SK-N-SH (cell line): Measurements from ENCODE around the gene SWAP70. TPM values are rescaled to one million over a fixed set of nuclear protein-coding genes. Genes with fewer than 3 reads are reported as not detected.

Experiments
- CTCF ChIA-PET: fragments of 300-600, 350-600 bp; formaldehyde crosslinking; extraction: SDS; loops from one replicate; lab custom pipeline; 2021; lab: Yijun Ruan, JAX
- POLR2A ChIA-PET: fragments of 350-600 bp; sonication (Branson Sonifier 250); formaldehyde crosslinking; extraction: SDS; loops from one replicate; lab custom pipeline; 2020; ENCODE audit warnings: antibody characterized with exemption, inconsistent platforms; lab: Yijun Ruan, JAX
- DNase-seq: peaks from one replicate; pipeline ENCODE4 v3.0.0; 2012
- H2AFZ ChIP-seq: fragments of 200-600 bp; sonication (generic); 2 replicates; pipeline ENCODE4 v1.8.1; 2016; ENCODE audit warnings: antibody characterized with exemption, mild to moderate bottlenecking, low read depth
- H3F3A ChIP-seq: fragments of 200-600 bp; sonication (generic); replicated peaks from 2 replicates; pipeline ENCODE3; 2016; ENCODE audit warnings: antibody characterized with exemption, mild to moderate bottlenecking; ENCODE audit not compliant: insufficient read depth
- H3K27ac ChIP-seq, 2 experiments: fragments of 200-500 bp in 1 of 2; fragments of 200-600 bp in 1 of 2; sonication (Bioruptor generic) in 1 of 2; sonication (generic), shearing (Covaris generic) in 1 of 2; 2 replicates each; pipeline versions ENCODE4 v1.5.1 to v1.6.1; 2014 to 2016; ENCODE audit warnings: low read depth in 2 of 2, inconsistent platforms in 1 of 2, low read length in 1 of 2, mild to moderate bottlenecking in 1 of 2, mixed read lengths in 1 of 2
- H3K27me3 ChIP-seq: fragments of 200-600 bp; sonication (generic), shearing (Covaris generic); 2 replicates; pipeline ENCODE4 v1.6.1; 2016; ENCODE audit warnings: mixed run types; ENCODE audit not compliant: insufficient read depth
- H3K36me3 ChIP-seq, 2 experiments: fragments of 200-500 bp in 1 of 2; fragments of 200-600 bp in 1 of 2; sonication (Bioruptor generic) in 1 of 2; sonication (generic) in 1 of 2; replicated peaks in 1 of 2; 2 replicates each; pipeline versions ENCODE3 to v1.5.1; 2014 to 2016; ENCODE audit warnings: low read length in 1 of 2, mild to moderate bottlenecking in 1 of 2; ENCODE audit not compliant: insufficient read depth in 2 of 2, control insufficient read depth in 1 of 2
- H3K4me1 ChIP-seq, 2 experiments: fragments of 200-500 bp in 1 of 2; fragments of 200-600 bp in 1 of 2; sonication (Bioruptor generic) in 1 of 2; sonication (generic), shearing (Covaris generic) in 1 of 2; 2 replicates each; pipeline versions ENCODE4 v1.5.1 to v1.6.1; 2014 to 2016; ENCODE audit warnings: low read depth in 1 of 2, low read length in 1 of 2, mixed run types in 1 of 2; ENCODE audit not compliant: insufficient read depth in 2 of 2, control insufficient read depth in 1 of 2
- H3K4me2 ChIP-seq: fragments of 200-600 bp; sonication (generic), shearing (Covaris generic); 2 replicates; pipeline ENCODE4 v1.6.1; 2017; ENCODE audit warnings: mixed run types
- H3K4me3 ChIP-seq, 2 experiments: fragments of 200-500 bp in 1 of 2; fragments of 200-600 bp in 1 of 2; sonication (Bioruptor generic) in 1 of 2; sonication (generic), shearing (Covaris generic) in 1 of 2; 2 replicates each; pipeline versions ENCODE4 v1.5.1 to v1.8.1; 2014 to 2016; ENCODE audit warnings: low read depth in 2 of 2, inconsistent platforms in 1 of 2, low read length in 1 of 2, mild to moderate bottlenecking in 1 of 2, mixed read lengths in 1 of 2, moderate library complexity in 1 of 2
- H3K79me2 ChIP-seq: fragments of 200-600 bp; sonication (generic); 2 replicates; pipeline ENCODE4 v1.8.1; 2017; ENCODE audit warnings: mild to moderate bottlenecking; ENCODE audit not compliant: insufficient read depth
- H3K9ac ChIP-seq: fragments of 200-600 bp; sonication (generic); 2 replicates; pipeline ENCODE4 v1.6.1; 2017; ENCODE audit warnings: mixed run types
- H3K9me2 ChIP-seq: fragments of 200-600 bp; sonication (generic); 2 replicates; pipeline ENCODE4 v1.6.1; 2017; ENCODE audit warnings: mixed run types
- H3K9me3 ChIP-seq: fragments of 200-600 bp; sonication (generic); 2 replicates; pipeline ENCODE4 v1.6.1; 2017; ENCODE audit warnings: mixed run types, mild to moderate bottlenecking, moderate library complexity
- H4K20me1 ChIP-seq: fragments of 200-600 bp; sonication (generic); 2 replicates; pipeline ENCODE4 v1.6.1; 2017; ENCODE audit warnings: mild to moderate bottlenecking, mixed run types; ENCODE audit not compliant: insufficient read depth
- EZH2phosphoT487 ChIP-seq: fragments of 200-600 bp; sonication (generic); IDR thresholded peaks from 2 replicates; pipeline ENCODE4 v1.6.1; 2017; ENCODE audit warnings: low read depth, mixed run types, mild to moderate bottlenecking, antibody characterized with exemption, moderate library complexity, borderline replicate concordance
- FOSL2 ChIP-seq: IDR thresholded peaks from 2 replicates; pipeline ENCODE4 v1.4.0; 2012; ENCODE audit warnings: low read depth, mild to moderate bottlenecking, moderate library complexity, borderline replicate concordance
- FOXM1 ChIP-seq: IDR thresholded peaks from 2 replicates; pipeline ENCODE4 v1.4.0; 2012; ENCODE audit warnings: low read depth, mild to moderate bottlenecking
- JUND ChIP-seq: IDR thresholded peaks from 2 replicates; pipeline ENCODE4 v1.4.0; 2012
- NFIC ChIP-seq: IDR thresholded peaks from 2 replicates; pipeline ENCODE4 v1.4.0; 2012; ENCODE audit warnings: borderline replicate concordance
- POLR2AphosphoS5 ChIP-seq: IDR thresholded peaks from 2 replicates; pipeline ENCODE4 v1.6.1; 2012; ENCODE audit warnings: low read depth, low read length
- RAD21 ChIP-seq: IDR thresholded peaks from 2 replicates; pipeline ENCODE4 v1.6.1; 2012; ENCODE audit warnings: mild to moderate bottlenecking, low read length
- RCOR1 ChIP-seq: fragments of 150-350 bp; IDR thresholded peaks from 2 replicates; pipeline ENCODE4 v1.6.1; 2017; ENCODE audit warnings: antibody characterized with exemption, low read length
- RXRA ChIP-seq: IDR thresholded peaks from 2 replicates; pipeline ENCODE4 v1.4.0; 2012; ENCODE audit warnings: low read depth, mild to moderate bottlenecking, borderline replicate concordance
- SIN3A ChIP-seq: IDR thresholded peaks from 2 replicates; pipeline ENCODE4 v1.6.1; 2012; ENCODE audit warnings: low read depth, mild to moderate bottlenecking, low read length, moderate library complexity, borderline replicate concordance
- TCF12 ChIP-seq: IDR thresholded peaks from 2 replicates; pipeline ENCODE4 v1.4.0; 2012
- TEAD4 ChIP-seq: IDR thresholded peaks from 2 replicates; pipeline ENCODE4 v1.4.0; 2012; ENCODE audit warnings: mild to moderate bottlenecking, borderline replicate concordance; ENCODE audit not compliant: insufficient read depth
- WGBS: methylation state at CpG from one replicate; pipeline ENCODE4 v1.1.6; 2017; ENCODE audit warnings: low lambda C conversion rate; 5-methylcytosine and 5-hydroxymethylcytosine counted together
- polyA plus RNA-seq, 3 experiments: library from polyadenylated mRNA; depleted of rRNA; stranded (reverse); fragments of >200 nt; gene quantifications; 2 replicates each; pipeline ENCODE4 v1.2.3, GENCODE V29; 2012
- TF ChIP-seq, protein P1 (sequence below): fragments of 150-350 bp; IDR thresholded peaks from 2 replicates; pipeline ENCODE4 v1.6.1; 2016; ENCODE audit warnings: mild to moderate bottlenecking, low read depth, low read length
- TF ChIP-seq, protein P2 (sequence below): IDR thresholded peaks from 2 replicates; pipeline ENCODE4 v1.6.1; 2012; ENCODE audit warnings: mild to moderate bottlenecking, low read depth, low read length, moderate library complexity
- TF ChIP-seq, protein P3 (sequence below): fragments of 200-600 bp; sonication (generic); IDR thresholded peaks from 2 replicates; pipeline ENCODE4 v1.6.1; 2017; ENCODE audit warnings: antibody characterized with exemption, mild to moderate bottlenecking, moderate library complexity
- TF ChIP-seq, protein P4 (sequence below): IDR thresholded peaks from 2 replicates; pipeline ENCODE4 v1.4.0; 2012; ENCODE audit warnings: low read depth, borderline replicate concordance
- TF ChIP-seq, protein P5 (sequence below): fragments of 150-350 bp; IDR thresholded peaks from 2 replicates; pipeline ENCODE4 v1.6.1; 2017; ENCODE audit warnings: antibody characterized with exemption, low read length, low read depth, borderline replicate concordance
- TF ChIP-seq, protein P6 (sequence below): IDR thresholded peaks from 2 replicates; pipeline ENCODE4 v1.4.0; 2012; ENCODE audit warnings: low read depth, borderline replicate concordance

Gene SWAP70
- polyA plus RNA-seq, 1 of the 3 experiments (the other 2 are of a cell fraction): 10.6 TPM

DNA sequence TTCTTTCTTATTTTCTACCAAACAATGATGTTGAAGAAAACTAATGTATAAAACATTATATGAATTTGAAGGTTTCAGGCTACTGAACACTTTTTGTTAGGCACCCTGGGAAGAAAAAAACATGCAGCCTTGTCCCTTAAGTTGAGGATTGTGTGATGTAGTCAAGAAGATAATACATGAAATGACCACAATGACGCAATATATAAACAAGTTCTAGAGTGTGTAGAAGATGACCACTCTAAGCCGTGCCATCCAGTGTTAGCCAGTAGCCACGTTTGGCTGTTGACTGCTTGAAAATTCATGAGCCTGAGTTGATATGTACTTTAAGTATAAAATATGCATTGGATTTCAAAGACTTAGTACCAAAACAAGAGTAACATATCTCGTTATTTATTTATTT lies 16.2 kb downstream of the SWAP70 start:
- TF ChIP-seq, protein P1, sequence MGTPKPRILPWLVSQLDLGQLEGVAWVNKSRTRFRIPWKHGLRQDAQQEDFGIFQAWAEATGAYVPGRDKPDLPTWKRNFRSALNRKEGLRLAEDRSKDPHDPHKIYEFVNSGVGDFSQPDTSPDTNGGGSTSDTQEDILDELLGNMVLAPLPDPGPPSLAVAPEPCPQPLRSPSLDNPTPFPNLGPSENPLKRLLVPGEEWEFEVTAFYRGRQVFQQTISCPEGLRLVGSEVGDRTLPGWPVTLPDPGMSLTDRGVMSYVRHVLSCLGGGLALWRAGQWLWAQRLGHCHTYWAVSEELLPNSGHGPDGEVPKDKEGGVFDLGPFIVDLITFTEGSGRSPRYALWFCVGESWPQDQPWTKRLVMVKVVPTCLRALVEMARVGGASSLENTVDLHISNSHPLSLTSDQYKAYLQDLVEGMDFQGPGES: no peak
- no peak for TF ChIP-seq FOSL2
- TF ChIP-seq, protein P2, sequence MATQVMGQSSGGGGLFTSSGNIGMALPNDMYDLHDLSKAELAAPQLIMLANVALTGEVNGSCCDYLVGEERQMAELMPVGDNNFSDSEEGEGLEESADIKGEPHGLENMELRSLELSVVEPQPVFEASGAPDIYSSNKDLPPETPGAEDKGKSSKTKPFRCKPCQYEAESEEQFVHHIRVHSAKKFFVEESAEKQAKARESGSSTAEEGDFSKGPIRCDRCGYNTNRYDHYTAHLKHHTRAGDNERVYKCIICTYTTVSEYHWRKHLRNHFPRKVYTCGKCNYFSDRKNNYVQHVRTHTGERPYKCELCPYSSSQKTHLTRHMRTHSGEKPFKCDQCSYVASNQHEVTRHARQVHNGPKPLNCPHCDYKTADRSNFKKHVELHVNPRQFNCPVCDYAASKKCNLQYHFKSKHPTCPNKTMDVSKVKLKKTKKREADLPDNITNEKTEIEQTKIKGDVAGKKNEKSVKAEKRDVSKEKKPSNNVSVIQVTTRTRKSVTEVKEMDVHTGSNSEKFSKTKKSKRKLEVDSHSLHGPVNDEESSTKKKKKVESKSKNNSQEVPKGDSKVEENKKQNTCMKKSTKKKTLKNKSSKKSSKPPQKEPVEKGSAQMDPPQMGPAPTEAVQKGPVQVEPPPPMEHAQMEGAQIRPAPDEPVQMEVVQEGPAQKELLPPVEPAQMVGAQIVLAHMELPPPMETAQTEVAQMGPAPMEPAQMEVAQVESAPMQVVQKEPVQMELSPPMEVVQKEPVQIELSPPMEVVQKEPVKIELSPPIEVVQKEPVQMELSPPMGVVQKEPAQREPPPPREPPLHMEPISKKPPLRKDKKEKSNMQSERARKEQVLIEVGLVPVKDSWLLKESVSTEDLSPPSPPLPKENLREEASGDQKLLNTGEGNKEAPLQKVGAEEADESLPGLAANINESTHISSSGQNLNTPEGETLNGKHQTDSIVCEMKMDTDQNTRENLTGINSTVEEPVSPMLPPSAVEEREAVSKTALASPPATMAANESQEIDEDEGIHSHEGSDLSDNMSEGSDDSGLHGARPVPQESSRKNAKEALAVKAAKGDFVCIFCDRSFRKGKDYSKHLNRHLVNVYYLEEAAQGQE: no peak
- TF ChIP-seq RAD21: no peak
- TF ChIP-seq, protein P3, sequence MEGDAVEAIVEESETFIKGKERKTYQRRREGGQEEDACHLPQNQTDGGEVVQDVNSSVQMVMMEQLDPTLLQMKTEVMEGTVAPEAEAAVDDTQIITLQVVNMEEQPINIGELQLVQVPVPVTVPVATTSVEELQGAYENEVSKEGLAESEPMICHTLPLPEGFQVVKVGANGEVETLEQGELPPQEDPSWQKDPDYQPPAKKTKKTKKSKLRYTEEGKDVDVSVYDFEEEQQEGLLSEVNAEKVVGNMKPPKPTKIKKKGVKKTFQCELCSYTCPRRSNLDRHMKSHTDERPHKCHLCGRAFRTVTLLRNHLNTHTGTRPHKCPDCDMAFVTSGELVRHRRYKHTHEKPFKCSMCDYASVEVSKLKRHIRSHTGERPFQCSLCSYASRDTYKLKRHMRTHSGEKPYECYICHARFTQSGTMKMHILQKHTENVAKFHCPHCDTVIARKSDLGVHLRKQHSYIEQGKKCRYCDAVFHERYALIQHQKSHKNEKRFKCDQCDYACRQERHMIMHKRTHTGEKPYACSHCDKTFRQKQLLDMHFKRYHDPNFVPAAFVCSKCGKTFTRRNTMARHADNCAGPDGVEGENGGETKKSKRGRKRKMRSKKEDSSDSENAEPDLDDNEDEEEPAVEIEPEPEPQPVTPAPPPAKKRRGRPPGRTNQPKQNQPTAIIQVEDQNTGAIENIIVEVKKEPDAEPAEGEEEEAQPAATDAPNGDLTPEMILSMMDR: no peak
- no peak for TF ChIP-seq FOXM1
- TF ChIP-seq RXRA: no peak
- no peak for TF ChIP-seq SIN3A
- TF ChIP-seq TCF12: no peak
- TF ChIP-seq, protein P4, sequence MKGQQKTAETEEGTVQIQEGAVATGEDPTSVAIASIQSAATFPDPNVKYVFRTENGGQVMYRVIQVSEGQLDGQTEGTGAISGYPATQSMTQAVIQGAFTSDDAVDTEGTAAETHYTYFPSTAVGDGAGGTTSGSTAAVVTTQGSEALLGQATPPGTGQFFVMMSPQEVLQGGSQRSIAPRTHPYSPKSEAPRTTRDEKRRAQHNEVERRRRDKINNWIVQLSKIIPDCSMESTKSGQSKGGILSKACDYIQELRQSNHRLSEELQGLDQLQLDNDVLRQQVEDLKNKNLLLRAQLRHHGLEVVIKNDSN: no peak
- no peak for TF ChIP-seq JUND
- TF ChIP-seq NFIC: no peak
- TF ChIP-seq EZH2phosphoT487: no peak
- TF ChIP-seq RCOR1: no peak
- TF ChIP-seq, protein P5, sequence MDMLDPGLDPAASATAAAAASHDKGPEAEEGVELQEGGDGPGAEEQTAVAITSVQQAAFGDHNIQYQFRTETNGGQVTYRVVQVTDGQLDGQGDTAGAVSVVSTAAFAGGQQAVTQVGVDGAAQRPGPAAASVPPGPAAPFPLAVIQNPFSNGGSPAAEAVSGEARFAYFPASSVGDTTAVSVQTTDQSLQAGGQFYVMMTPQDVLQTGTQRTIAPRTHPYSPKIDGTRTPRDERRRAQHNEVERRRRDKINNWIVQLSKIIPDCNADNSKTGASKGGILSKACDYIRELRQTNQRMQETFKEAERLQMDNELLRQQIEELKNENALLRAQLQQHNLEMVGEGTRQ: no peak
- TF ChIP-seq TEAD4: no peak
- TF ChIP-seq, protein P6, sequence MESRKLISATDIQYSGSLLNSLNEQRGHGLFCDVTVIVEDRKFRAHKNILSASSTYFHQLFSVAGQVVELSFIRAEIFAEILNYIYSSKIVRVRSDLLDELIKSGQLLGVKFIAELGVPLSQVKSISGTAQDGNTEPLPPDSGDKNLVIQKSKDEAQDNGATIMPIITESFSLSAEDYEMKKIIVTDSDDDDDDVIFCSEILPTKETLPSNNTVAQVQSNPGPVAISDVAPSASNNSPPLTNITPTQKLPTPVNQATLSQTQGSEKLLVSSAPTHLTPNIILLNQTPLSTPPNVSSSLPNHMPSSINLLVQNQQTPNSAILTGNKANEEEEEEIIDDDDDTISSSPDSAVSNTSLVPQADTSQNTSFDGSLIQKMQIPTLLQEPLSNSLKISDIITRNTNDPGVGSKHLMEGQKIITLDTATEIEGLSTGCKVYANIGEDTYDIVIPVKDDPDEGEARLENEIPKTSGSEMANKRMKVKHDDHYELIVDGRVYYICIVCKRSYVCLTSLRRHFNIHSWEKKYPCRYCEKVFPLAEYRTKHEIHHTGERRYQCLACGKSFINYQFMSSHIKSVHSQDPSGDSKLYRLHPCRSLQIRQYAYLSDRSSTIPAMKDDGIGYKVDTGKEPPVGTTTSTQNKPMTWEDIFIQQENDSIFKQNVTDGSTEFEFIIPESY: no peak
- no peak for TF ChIP-seq POLR2AphosphoS5
- ChIA-PET POLR2A (no interaction called here), CTCF (interaction anchor here (0.6 to 0.7 kb wide), 2 partner anchors 67 to 78 kb away, joined by 3 read pairs; no protein-coding TSS in a partner anchor)
- Histone ChIP-seq H3K36me3 (no peaks in the 10 kb centered on the region), H3K4me2 (no peak overlapping the region), H3K4me3 (no peak overlapping the region), H3K79me2 (peaks cover 64% of the 10 kb centered on the region), H3K27ac (no peak overlapping the region), H4K20me1 (no peaks in the 10 kb centered on the region), H3K9me3 (no peaks in the 10 kb centered on the region), H3K9ac (no peak overlapping the region), H2AFZ (no peak overlapping the region), H3K4me1 (peaks cover 0 to 3% of the 10 kb centered on the region in 2 experiments; a peak in 1 of 4 replicates), H3F3A (no peaks in the 10 kb centered on the region), H3K27me3 (no peaks in the 10 kb centered on the region), H3K9me2 (no peaks in the 10 kb centered on the region)
- DNase-seq: no peak
- 87% methylated on average over 4 of the region's 4 CpGs for WGBS
